Measurements from ENCODE around the gene DEPDC1. TPM values are rescaled to one million over a fixed set of nuclear protein-coding genes. Genes with fewer than 3 reads are reported as not detected.

The DEPDC1 gene
- total RNA-seq, 1 experiment from 2014 or later = 44.5 TPM

GRCh38 chr1:68470388-68470970, 26.4 kb downstream of the DEPDC1 start:
- H3K4me1 Mint-ChIP-seq = peaks cover 29% of the 10 kb centered on the region
- H3K9me3 Mint-ChIP-seq = no peaks in the 10 kb centered on the region
- no peak overlapping the region for H3K4me3 Mint-ChIP-seq

More at GRCh38 chr1:68470388-68470970, 26.4 kb downstream of the DEPDC1 start:
- Mint-ChIP-seq H3K36me3 (peaks cover 8% of the 10 kb centered on the region), H3K27me3 (ENCODE audit: low read depth) (no peaks in the 10 kb centered on the region), H3K27ac (no peak overlapping the region)
- no peak for DNase-seq (ENCODE audit: low spot score)
- CTCF ChIA-PET = interaction anchor here (1.0 to 1.3 kb wide), 3 partner anchors 17 to 1267 kb away, joined by 3 to 5 read pairs (median 4); no protein-coding TSS in a partner anchor
- POLR2A ChIA-PET = no interaction called here
- TF ChIP-seq ARID4B (CRISPR knock-in tag; IDR thresholded peaks at IDR 0.05; ENCODE audit: borderline replicate concordance) (no peak), ATF2 (CRISPR knock-in tag; IDR thresholded peaks at IDR 0.05; ENCODE audit: borderline replicate concordance, low read depth) (no peak), AFF4 (CRISPR knock-in tag; IDR thresholded peaks at IDR 0.05; ENCODE audit: borderline replicate concordance) (no peak), NR1H2 (CRISPR knock-in tag; IDR thresholded peaks at IDR 0.05) (no peak), CBFB (CRISPR knock-in tag; IDR thresholded peaks at IDR 0.05; ENCODE audit: low read depth) (no peak)
- no peak for ATAC-seq
